Stimulated activated naive CD8-positive, alpha-beta T cell treated with anti-CD3 and anti-CD28 coated beads, Interleukin-15, Interleukin-2, amounts not matched to agents 100 ng/mL and 50 ng/mL, for 24 hours (primary cell): ENCODE results near the gene WWOX.
A peak's percentile ranks its signal among the peaks of the same experiment; 100 is the strongest.

Experiments used
- H3K27ac Mint-ChIP-seq: one replicate; pipeline ENCODE4 v1.8.0; 2021; ENCODE audit warnings: mild to moderate bottlenecking, mixed read lengths
- H3K27me3 Mint-ChIP-seq: one replicate; pipeline ENCODE4 v1.8.0; 2021; ENCODE audit warnings: mixed read lengths
- H3K36me3 Mint-ChIP-seq: one replicate; pipeline ENCODE4 v1.8.0; 2021; ENCODE audit warnings: low read depth, mixed read lengths
- H3K4me1 Mint-ChIP-seq: one replicate; pipeline ENCODE4 v1.8.0; 2021; ENCODE audit warnings: low read depth, mixed read lengths
- H3K4me3 Mint-ChIP-seq: one replicate; pipeline ENCODE4 v1.8.0; 2021; ENCODE audit warnings: mild to moderate bottlenecking, mixed read lengths
- H3K9me3 Mint-ChIP-seq: one replicate; pipeline ENCODE4 v1.8.0; 2021; ENCODE audit warnings: mixed read lengths

WWOX gene

GRCh38 chr16:79081297-79082066 lies 982.0 kb downstream of the WWOX start:
- no peaks in the 10 kb centered on the region for H3K9me3 Mint-ChIP-seq
- peaks cover 76% of the 10 kb centered on the region for H3K4me1 Mint-ChIP-seq
- no peak overlapping the region for H3K4me3 Mint-ChIP-seq
- peak overlapping the region; percentile 88 for H3K27ac Mint-ChIP-seq
- H3K36me3 Mint-ChIP-seq = no peaks in the 10 kb centered on the region
- H3K27me3 Mint-ChIP-seq = peaks cover 11% of the 10 kb centered on the region

GRCh38 chr16:79082970-79083369 lies 983.5 kb downstream of the WWOX start:
- H3K27ac Mint-ChIP-seq = no peak overlapping the region

DNA sequence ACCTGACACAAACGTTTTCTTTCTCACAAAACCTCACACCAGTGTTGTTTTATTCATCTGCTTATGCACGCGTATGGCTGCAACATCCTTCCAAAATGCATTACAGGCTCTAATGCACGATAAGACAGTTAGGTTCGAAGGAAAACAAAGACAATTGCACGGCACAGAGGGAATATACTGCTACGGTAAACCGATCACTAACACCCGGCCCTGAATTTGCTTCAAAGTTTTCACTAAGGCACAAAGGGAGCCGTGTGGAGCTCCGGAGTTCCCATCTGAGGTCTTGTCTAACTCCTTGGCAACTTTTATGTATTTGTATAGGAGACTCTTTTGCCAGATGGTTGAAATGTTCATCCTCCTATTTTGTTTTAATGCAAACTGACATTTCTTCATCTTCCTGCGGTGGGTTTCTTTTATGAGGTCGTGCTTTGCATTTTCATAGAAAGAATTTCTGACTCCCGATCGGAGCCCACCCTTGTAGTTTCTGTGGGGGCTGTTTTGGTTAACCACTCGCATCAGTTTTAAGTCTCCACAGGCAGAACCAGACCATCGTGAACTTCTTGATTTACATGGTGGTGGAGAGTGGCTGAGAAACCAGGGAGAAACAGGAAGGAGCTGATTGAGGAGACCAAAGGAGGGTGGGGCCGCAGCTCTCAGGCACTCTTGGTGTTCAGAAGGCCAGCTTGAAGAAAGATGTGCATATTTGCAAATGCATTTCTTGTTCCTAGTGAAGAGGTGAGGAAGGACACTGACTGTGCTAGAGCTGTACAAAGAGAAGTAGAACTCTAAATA lies 984.2 kb downstream of the WWOX start:
- H3K9me3 Mint-ChIP-seq = no peaks in the 10 kb centered on the region
- H3K27ac Mint-ChIP-seq = peak overlapping the region; percentile 21
- H3K4me3 Mint-ChIP-seq = no peak overlapping the region
- peaks cover 26% of the 10 kb centered on the region for H3K27me3 Mint-ChIP-seq
- H3K4me1 Mint-ChIP-seq = peaks cover 65% of the 10 kb centered on the region
- no peaks in the 10 kb centered on the region for H3K36me3 Mint-ChIP-seq

More at GRCh38 chr16:79082970-79083369, 983.5 kb downstream of the WWOX start:
- H3K36me3 Mint-ChIP-seq = no peaks in the 10 kb centered on the region
- H3K4me1 Mint-ChIP-seq = peaks cover 65% of the 10 kb centered on the region
- H3K4me3 Mint-ChIP-seq = no peak overlapping the region
- no peaks in the 10 kb centered on the region for H3K9me3 Mint-ChIP-seq
- H3K27me3 Mint-ChIP-seq = peaks cover 25% of the 10 kb centered on the region

GRCh38 chr16:79088971-79089370 lies 989.5 kb downstream of the WWOX start:
- H3K9me3 Mint-ChIP-seq = peaks cover 8% of the 10 kb centered on the region
- H3K27ac Mint-ChIP-seq = peak overlapping the region; percentile 95
- peaks cover 72% of the 10 kb centered on the region for H3K4me1 Mint-ChIP-seq
- H3K27me3 Mint-ChIP-seq = peaks cover 24% of the 10 kb centered on the region
- peak overlapping the region; percentile 32 for H3K4me3 Mint-ChIP-seq
- peaks cover 9% of the 10 kb centered on the region for H3K36me3 Mint-ChIP-seq

GRCh38 chr16:79089735-79090284 lies 990.4 kb downstream of the WWOX start:
- H3K27me3 Mint-ChIP-seq = peaks cover 29% of the 10 kb centered on the region
- peaks cover 74% of the 10 kb centered on the region for H3K4me1 Mint-ChIP-seq
- H3K4me3 Mint-ChIP-seq = peak overlapping the region; percentile 71
- H3K9me3 Mint-ChIP-seq = peaks cover 8% of the 10 kb centered on the region
- H3K36me3 Mint-ChIP-seq = peaks cover 9% of the 10 kb centered on the region
- peak overlapping the region; percentile 95 for H3K27ac Mint-ChIP-seq

- Mint-ChIP-seq H3K36me3 (peaks cover 9% of the 10 kb centered on the region), H3K9me3 (peaks cover 8% of the 10 kb centered on the region), H3K27ac (peak overlapping the region; percentile 95), H3K27me3 (peaks cover 33% of the 10 kb centered on the region), H3K4me3 (peak overlapping the region; percentile 17), H3K4me1 (peaks cover 70% of the 10 kb centered on the region)
These were observed 991.5 kb downstream of the WWOX start for GRCh38 chr16:79090966-79091365.

- Mint-ChIP-seq H3K9me3 (peaks cover 8% of the 10 kb centered on the region), H3K36me3 (peaks cover 9% of the 10 kb centered on the region), H3K4me1 (peaks cover 76% of the 10 kb centered on the region), H3K27me3 (peaks cover 28% of the 10 kb centered on the region), H3K27ac (peak overlapping the region; percentile 85), H3K4me3 (peak overlapping the region; percentile 64)
These were observed 993.4 kb downstream of the WWOX start for GRCh38 chr16:79092846-79093245.

- H3K36me3 Mint-ChIP-seq = peaks cover 9% of the 10 kb centered on the region
- peaks cover 25% of the 10 kb centered on the region for H3K27me3 Mint-ChIP-seq
- peaks cover 8% of the 10 kb centered on the region for H3K9me3 Mint-ChIP-seq
- peaks cover 69% of the 10 kb centered on the region for H3K4me1 Mint-ChIP-seq
- H3K27ac Mint-ChIP-seq = peak overlapping the region; percentile 77
- peak overlapping the region; percentile 66 for H3K4me3 Mint-ChIP-seq
These were observed 994.1 kb downstream of the WWOX start for GRCh38 chr16:79093554-79093967.

- peaks cover 44% of the 10 kb centered on the region for H3K4me1 Mint-ChIP-seq
- peaks cover 27% of the 10 kb centered on the region for H3K27me3 Mint-ChIP-seq
- no peaks in the 10 kb centered on the region for H3K9me3 Mint-ChIP-seq
- peak overlapping the region; percentile 67 for H3K27ac Mint-ChIP-seq
- no peak overlapping the region for H3K4me3 Mint-ChIP-seq
- no peaks in the 10 kb centered on the region for H3K36me3 Mint-ChIP-seq
These were observed 996.8 kb downstream of the WWOX start for GRCh38 chr16:79096246-79096645.

DNA sequence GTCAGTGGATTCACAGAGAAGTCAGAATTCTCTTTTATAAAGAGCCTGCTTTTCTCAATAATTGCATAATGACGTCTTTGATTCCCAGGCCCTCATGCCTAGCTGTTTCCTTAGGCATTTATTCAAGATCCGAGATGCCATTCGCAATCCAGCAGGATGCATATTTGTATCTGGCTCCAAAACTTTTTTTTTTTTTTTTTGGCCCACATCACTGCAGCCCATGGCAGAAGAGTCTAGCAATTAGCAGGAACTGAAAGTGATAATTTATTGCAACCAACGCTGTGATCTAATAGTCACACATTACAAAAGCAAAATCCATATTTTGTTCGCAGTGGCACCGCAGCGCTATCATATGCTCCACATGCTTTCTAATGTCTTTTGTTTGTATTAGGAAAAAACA lies 997.7 kb downstream of the WWOX start:
- Mint-ChIP-seq H3K4me3 (no peak overlapping the region), H3K9me3 (no peaks in the 10 kb centered on the region), H3K27me3 (peaks cover 27% of the 10 kb centered on the region), H3K4me1 (peaks cover 41% of the 10 kb centered on the region), H3K27ac (no peak overlapping the region), H3K36me3 (no peaks in the 10 kb centered on the region)

GRCh38 chr16:79097771-79098170 lies 998.3 kb downstream of the WWOX start:
- Mint-ChIP-seq H3K4me3 (no peak overlapping the region), H3K4me1 (peaks cover 35% of the 10 kb centered on the region), H3K27ac (no peak overlapping the region), H3K9me3 (no peaks in the 10 kb centered on the region), H3K27me3 (peaks cover 27% of the 10 kb centered on the region), H3K36me3 (no peaks in the 10 kb centered on the region)

DNA sequence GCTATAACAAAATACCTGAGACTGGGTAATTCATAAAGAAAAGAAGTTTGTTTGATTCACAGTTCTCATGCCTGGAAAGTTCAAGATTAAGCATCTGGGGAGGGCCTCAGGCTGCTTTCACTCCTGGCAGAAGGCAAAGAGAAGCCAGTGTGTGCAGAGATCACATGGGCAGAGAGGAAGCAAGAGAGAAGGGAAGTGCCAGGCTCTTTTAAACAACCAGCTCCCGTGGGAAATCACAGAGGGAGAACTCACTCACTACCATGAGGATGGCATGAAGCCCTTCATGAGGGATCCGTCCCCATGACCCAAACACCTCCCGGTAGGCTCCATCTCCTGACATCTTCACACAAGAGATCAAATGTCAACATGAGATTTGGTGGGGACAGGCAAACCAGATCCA lies 999.5 kb downstream of the WWOX start:
- Mint-ChIP-seq H3K27ac (no peak overlapping the region), H3K27me3 (peaks cover 30% of the 10 kb centered on the region)

DNA sequence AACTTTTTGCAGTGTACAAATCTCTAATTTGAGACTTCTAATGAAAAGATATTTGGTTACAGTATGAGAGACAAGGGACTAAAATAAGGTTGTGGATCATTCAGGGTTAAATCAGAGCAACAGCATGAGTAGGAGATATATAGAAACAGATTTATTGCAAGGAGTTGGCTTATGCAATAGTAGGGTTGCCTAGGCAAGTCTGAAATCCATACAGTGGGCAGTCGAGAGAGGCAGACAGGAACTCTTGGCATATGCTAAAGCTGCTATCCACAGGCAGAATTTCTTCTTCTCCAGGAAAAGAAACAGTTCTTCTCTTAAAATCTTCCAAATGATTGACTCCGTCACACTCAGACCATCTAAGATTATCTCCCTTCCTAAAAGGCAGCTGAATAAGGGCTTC lies 1000.3 kb downstream of the WWOX start:
- no peaks in the 10 kb centered on the region for H3K36me3 Mint-ChIP-seq
- peaks cover 18% of the 10 kb centered on the region for H3K4me1 Mint-ChIP-seq
- H3K27me3 Mint-ChIP-seq = peaks cover 27% of the 10 kb centered on the region
- no peaks in the 10 kb centered on the region for H3K9me3 Mint-ChIP-seq
- H3K4me3 Mint-ChIP-seq = no peak overlapping the region
- H3K27ac Mint-ChIP-seq = no peak overlapping the region

More for the DNA sequence above, 999.5 kb downstream of the WWOX start:
- Mint-ChIP-seq H3K4me3 (no peak overlapping the region), H3K4me1 (peaks cover 23% of the 10 kb centered on the region), H3K9me3 (no peaks in the 10 kb centered on the region), H3K36me3 (no peaks in the 10 kb centered on the region)

GRCh38 chr16:79100447-79100846 lies 1001.0 kb downstream of the WWOX start:
- H3K4me1 Mint-ChIP-seq = peaks cover 17% of the 10 kb centered on the region
- no peaks in the 10 kb centered on the region for H3K36me3 Mint-ChIP-seq
- no peaks in the 10 kb centered on the region for H3K9me3 Mint-ChIP-seq
- H3K27me3 Mint-ChIP-seq = peaks cover 21% of the 10 kb centered on the region
- H3K4me3 Mint-ChIP-seq = no peak overlapping the region
- H3K27ac Mint-ChIP-seq = no peak overlapping the region

GRCh38 chr16:79101491-79101890 lies 1002.0 kb downstream of the WWOX start:
- H3K4me1 Mint-ChIP-seq = peaks cover 12% of the 10 kb centered on the region
- peaks cover 16% of the 10 kb centered on the region for H3K27me3 Mint-ChIP-seq
- no peaks in the 10 kb centered on the region for H3K9me3 Mint-ChIP-seq
- no peak overlapping the region for H3K27ac Mint-ChIP-seq
- H3K36me3 Mint-ChIP-seq = no peaks in the 10 kb centered on the region
- H3K4me3 Mint-ChIP-seq = no peak overlapping the region
